ENCODE data around the gene OR51B4.
A peak's percentile ranks its signal among the peaks of the same experiment; 100 is the strongest.
"Not testable (repeated sequence)": the region's sequence is repeated elsewhere in the genome, so short reads cannot be mapped to it uniquely, and the experiment has no call there.

The OR51B4 gene

GRCh38 chr11:5301846-5302245 is at the start of gene OR51B4:
Gene OR51B4 (minus strand): TSS chr11:5301946. CDS start chr11:5301946, 0 bp downstream.
- DNase-seq = no peak

GRCh38 chr11:5351208-5351607 is 49.5 kb upstream of the OR51B4 start, which contains the start of gene OR51B6:
Gene OR51B6 (plus strand): TSS chr11:5351508. CDS start chr11:5351508, 0 bp downstream.
- no peak for DNase-seq

DNA sequence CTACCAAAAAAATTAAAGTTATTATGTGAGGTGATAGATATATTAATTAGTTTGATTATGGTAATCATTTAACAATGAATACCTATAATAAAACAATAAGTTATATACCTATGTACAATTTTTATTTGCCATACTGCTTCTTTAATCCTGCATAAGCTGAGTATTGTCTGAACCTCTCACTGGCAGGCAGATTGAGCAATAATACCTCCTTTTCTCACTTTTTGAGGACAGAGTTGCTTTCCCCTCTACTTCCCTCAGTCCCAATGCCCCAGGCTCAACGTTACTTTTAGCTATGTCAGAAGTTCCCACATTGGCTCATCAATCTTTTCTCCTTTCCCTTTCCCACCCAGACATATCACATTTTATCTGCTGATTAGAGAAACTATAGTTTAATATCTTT is 47.8 kb upstream of the OR51B4 start:
- DNase-seq = no peak

GRCh38 chr11:5348551-5349194 is 46.9 kb upstream of the OR51B4 start:
- DNase-seq = no peak

DNA sequence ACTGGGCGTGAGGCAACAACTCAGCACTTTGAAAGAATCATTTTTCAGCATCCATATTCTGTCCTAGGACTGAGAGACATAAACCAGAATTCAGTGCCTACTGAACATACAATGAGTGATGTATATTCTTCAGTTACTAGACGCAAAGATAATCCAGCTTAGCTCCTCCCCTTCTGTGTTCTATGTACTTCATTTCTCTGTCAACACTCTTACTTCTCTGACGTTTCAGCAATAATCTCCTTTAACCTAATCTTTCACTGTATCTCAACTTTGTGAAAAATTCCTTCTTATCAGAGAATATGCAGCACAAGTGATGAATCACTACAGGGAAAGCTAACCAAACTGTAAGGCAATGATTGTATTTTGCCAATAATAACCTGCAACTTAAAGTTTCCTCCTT is 44.1 kb upstream of the OR51B4 start:
- no peak for DNase-seq

DNA sequence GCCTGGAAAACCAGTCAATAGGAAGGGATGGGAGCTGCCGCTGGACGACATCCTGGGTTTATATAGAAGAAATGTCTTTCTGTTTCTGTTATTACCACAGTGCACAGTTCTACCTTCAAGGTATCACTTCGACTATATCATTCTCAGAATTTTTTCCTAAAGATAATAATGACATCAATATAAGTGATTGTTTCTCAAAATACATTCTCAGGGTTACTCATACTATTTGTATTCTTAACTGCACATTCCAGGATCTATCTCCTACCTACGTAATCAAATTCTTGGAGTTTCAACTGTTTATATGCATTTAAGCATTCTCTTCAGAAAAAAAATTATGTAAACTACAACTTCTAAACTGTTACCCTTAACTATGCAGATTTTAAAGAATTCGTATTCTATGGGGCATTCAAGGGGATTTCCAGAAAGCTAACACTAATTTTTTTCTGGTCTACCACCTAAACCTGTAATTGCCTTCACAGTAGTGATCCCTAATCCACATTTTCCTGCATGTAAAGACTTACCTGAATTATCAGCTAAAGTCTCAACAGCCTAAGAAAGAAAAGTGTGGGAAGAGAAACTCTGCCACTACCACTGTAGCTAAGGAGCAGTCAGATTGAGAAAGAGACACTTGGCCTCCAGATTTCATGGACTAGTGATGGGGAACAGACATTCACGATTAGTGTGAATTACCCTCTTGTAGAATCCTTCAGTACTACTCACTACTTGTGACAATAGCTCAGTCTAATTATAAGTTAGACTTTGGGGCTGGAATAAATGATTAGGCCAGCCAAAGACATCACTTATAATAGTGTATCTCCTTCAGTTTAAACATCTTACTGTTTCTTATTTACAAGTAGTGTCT is 42.0 kb upstream of the OR51B4 start, which contains the start of gene OR51B5:
Gene OR51B5 (minus strand): TSS at position 51 of the 862 bp plus-strand sequence. CDS start 0 bp downstream, at position 51.
- no peak for DNase-seq

DNA sequence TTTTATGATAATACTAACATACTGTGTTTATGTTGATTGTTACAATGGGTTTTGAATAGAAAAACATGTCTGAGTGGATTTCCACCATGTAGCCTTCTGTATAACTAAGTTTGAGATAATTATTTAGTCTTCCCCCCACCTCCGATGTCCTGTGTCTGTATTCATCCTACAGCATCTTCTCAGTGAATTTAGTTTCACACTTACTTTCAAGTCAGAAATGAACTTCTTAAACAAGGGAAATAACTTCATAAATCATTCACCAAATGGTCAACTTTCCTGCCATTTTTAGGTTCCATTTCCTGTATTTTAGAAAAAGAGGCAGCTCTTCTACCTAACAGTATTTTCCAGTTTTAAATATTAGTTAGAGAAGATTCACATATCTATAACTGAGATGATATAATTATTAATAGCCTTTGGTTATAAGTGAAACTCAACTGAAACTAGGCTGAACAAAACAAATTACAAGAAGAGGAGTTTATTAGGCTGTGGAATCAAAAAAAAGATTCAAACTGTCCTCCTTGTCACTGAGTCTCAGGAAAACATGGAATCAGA is 38.1 kb upstream of the OR51B4 start:
- no peak for DNase-seq

GRCh38 chr11:5337253-5337652 is 35.5 kb upstream of the OR51B4 start:
- DNase-seq = not testable (repeated sequence)

GRCh38 chr11:5336331-5336730 is 34.6 kb upstream of the OR51B4 start:
- no peak for DNase-seq

DNA sequence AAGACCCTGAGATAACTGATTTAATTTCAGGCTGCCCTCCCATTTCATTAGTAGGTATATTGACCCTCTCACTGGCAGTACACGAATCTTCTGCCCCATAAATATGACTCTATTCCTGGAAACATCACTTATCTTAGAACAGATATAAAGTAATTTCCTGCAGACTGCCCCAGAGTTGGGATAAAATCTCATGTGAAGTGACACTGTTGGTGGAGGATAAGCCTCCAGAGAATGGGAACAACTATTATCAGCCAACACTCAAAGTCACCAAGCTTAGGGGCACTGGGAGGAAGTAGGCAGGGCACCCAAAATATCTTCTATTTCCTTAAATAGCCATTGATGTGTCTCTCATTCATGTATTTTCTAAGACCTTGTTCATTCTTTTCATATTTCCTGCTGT is 33.4 kb upstream of the OR51B4 start:
- no peak for DNase-seq

- no peak for DNase-seq
These were observed 22.5 kb upstream of the OR51B4 start, which contains the start of gene OR51B2 for GRCh38 chr11:5324197-5324596. Gene OR51B2 (minus strand): TSS chr11:5324297. CDS start chr11:5324297, 0 bp downstream.

DNA sequence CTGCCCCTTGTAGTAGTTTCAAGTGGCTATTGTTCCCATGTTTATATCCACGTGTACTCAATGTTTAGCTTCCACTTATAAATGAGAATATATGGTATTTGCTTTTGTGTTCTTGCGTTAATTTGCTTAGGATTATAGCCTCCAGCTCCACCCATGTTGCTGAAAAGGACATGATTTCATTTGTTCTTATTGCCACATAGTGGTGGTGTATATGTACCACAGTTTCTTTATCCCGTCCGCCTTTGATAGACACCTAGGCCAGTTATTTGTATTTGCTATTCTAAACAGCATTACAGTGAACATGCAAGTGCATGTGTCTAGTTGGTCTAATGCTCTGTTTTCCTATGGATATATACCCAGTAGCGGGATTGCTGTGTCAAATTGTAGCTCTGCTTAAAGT is 15.5 kb upstream of the OR51B4 start:
- no peak for DNase-seq

DNA sequence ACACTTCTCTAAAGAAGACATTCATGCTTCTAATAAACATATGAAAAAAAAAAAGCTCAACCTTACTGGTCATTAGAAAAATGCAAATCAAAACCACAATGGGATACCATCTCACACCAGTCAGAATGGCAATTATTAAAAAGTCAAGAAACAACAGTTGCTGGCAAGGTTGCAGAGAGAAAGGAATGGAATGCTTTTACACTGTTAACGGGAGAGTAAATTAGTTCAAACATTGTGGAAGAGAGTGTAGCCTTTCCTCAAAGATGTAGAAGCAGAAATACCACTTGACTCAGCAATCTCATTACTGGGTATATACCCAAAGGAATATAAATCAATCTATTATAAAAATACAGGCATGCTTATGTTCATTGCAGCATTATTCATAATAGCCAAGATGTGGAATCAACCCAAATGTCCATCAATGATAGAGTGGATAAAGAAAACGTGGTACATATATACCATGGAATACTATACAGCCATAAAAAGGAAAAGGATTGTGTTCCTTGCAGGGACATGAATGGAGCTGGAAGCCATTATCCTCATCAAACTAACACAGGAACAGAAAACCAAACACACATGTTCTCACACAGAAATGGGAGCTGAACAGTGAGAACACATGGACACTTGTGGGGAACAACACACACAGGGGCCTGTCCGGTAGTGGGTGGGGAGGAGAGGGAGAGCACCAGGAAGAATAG is 11.7 kb upstream of the OR51B4 start:
- not testable (repeated sequence) for DNase-seq

DNA sequence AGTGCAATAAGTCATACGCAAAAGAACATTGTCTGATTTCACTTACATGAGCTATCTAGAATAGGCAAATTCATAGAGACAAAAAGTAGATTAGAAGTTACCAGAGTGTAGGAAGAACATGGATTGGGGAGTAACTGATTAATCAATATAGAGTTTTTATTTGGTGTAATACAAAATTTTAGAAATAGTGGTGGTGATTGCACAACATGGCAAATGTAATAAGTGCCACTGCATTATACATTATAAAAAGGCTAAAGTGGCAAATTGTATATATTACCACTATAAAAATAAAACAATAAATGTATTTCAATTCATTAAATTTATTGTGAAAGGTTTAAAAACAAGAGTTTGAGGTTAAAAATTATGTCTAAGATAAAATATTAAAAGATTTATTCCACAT is 8.7 kb upstream of the OR51B4 start:
- no peak for DNase-seq

DNA sequence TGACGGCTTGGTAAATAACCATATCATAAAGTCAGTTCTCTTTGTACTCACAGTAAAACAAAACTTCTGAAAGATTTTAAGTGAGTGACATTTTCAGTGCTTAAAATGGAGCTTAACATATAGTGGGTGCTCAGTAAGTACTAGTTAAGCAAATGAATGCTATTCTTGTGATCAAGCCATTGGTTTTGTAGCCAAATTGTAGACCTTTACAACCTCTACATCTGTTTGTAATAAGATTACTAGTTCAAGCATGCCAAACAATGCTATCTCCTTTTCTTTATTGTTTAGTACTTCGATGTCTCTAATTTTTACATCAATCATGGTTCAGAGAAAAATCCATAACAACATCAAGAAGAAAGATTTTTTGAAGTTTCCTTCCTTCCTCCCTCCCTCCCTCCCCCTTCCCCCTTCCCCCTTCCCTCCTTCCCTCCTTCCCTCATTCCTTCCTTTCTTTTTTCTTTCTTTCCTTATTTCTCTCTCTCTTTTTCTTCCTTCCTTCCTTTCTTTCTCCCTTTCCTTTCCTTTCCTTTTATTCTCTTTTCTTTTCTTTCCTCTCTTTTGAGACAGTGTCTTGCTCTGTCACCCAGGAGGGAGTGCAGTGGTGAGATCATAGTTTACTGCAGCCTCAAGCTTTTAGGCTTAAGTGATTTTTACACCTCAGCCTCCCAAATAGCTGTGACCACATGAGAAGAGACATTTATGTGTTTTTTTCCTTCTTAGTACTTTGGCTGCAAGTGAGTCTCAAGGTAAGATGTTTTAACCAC is 5.7 kb upstream of the OR51B4 start:
- no peak for DNase-seq

DNA sequence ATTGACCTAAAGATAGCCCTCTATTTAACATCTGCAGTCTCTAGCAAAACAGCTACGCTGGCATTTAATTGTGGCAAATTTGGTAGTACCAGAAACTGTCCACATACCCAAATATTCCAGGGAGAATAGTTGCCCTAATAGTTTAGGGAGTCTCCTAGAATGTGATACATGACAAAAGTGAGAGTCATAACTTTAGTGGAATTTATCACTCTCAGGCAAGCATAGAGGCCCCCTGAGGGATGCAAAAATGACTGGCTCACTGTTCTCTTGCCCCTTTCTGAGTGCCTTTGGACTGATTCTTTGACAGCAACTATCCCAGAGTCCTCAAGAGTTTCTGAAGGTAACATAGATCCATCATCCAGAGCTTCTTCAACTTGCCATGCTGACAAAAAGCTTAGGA is 2.3 kb upstream of the OR51B4 start:
- DNase-seq = no peak

DNA sequence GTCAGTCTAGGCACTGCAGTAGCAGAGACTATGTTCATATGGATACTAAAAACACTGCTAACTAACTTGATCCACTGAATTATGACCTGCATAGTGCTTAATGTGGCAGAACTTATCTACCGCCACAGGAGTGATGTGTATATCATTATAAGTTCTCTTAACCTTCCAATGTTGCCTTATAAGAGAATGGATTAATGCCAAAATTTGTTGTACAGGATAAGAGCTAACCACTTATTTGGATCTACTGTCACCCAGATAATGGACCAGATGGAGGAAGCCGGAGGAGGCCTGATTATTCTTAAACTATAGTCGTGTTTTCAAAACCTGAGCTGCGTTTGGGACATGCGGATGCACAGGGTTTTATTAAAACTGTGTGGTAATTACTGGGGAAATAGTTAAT is 1.9 kb upstream of the OR51B4 start:
- DNase-seq = peak in 1 of 14 donors; percentile 14

DNA sequence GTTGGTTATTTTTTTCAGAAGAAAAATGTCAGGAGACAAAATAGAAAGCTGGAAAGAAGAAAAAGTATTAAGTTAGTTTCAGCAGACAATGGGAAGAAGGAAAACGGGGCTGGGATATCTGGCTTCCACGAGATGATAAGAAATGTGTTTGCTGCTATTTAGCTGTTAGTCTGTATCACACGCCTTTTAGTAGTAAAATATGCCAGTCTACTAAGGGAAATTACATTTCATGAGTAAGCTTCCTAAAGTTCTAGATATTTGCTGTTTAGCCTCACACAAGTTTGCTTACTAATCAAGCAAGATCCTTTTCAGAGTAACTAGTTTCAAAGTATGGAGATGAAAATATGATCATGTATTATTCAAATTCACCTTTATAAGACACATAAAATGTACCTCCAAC is 1.5 kb downstream of the OR51B4 start:
- no peak for DNase-seq

DNA sequence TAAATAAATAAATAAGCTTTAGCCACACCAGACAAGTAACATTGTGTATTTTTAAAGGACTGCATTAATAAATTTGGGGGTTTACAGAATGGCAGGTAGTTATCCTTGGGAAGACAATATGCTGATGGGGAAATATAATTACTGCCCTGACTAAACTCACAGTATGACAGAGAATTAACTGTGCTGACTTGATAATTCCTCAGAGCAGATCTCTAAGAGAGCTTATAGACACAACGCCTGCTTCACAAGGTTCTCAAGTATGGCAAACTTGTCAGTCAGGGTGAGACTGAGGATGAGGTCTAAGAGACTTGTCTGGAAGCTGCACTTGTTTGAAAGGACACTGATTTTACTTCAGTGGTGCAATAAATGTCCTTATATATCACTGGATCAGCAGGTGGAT is 3.3 kb downstream of the OR51B4 start:
- DNase-seq = no peak

DNA sequence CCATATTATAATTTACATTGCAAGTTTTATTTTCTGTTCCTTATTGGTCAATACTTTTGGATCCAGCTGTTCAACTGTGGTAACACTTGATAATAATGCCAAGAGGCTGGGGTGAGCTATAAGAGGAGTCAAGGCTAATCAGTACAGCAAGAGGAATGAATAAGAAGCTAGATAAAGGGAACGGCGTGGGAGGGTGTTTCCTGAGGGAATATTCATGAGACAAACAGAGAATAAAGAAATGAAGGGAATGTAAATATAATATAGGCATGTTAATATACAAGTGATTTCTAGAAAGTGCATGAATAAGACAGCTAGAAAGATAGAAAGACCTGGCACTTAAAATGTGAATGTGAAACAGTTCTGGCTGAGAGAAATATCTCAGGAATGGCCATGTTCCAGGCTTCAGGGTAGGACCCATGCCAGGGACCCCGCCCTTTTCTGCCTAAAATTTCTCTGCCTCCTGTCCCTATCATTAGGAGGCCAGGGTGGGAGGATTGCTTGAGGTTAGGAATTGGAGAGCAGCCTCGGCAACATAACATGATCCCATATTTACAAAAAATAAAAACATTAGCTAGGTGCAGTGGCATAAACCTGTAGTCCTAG is 3.9 kb downstream of the OR51B4 start:
- no peak for DNase-seq

GRCh38 chr11:5294342-5294995 is 7.3 kb downstream of the OR51B4 start:
- DNase-seq = not testable (repeated sequence)

Data from C1 segment of cervical spinal cord (tissue), 14 donors.